DOHH2 (cell line): ENCODE results near the gene SEC23B.

ENCODE experiments used
- H3F3A ChIP-seq: fragments of 200-600 bp; sonication (generic), shearing (Covaris generic); 2 replicates; pipeline ENCODE4 v1.6.0; 2016; ENCODE audit warnings: antibody characterized with exemption, mild to moderate bottlenecking; ENCODE audit not compliant: control insufficient read depth, insufficient read depth
- H3K27ac ChIP-seq: fragments of 200-600 bp; sonication (generic); 2 replicates; pipeline ENCODE4 v1.5.1; 2014; ENCODE audit warnings: low read depth, mild to moderate bottlenecking, low read length, moderate library complexity
- H3K27me3 ChIP-seq: fragments of 200-600 bp; sonication (generic); 2 replicates; pipeline ENCODE4 v1.6.1; 2014; ENCODE audit warnings: mild to moderate bottlenecking, low read length, mixed read lengths; ENCODE audit not compliant: control insufficient read depth
- H3K36me3 ChIP-seq: fragments of 200-600 bp; sonication (generic); 2 replicates; pipeline ENCODE4 v1.6.1; 2014; ENCODE audit warnings: mild to moderate bottlenecking, low read length, moderate library complexity, mixed read lengths; ENCODE audit not compliant: control insufficient read depth
- H3K4me1 ChIP-seq: fragments of 200-600 bp; sonication (generic); 2 replicates; pipeline ENCODE4 v1.6.1; 2014; ENCODE audit warnings: mild to moderate bottlenecking, low read length, mixed read lengths; ENCODE audit not compliant: control insufficient read depth
- H3K4me2 ChIP-seq: fragments of 200-600 bp; sonication (generic); 2 replicates; pipeline ENCODE4 v1.6.0; 2014; ENCODE audit warnings: mild to moderate bottlenecking, low read length, moderate library complexity
- H3K4me3 ChIP-seq: fragments of 200-600 bp; sonication (generic); 2 replicates; pipeline ENCODE4 v1.5.1; 2014; ENCODE audit warnings: mild to moderate bottlenecking, low read length, mixed read lengths
- H3K79me2 ChIP-seq: fragments of 200-600 bp; sonication (generic); 2 replicates; pipeline ENCODE4 v1.6.1; 2014; ENCODE audit warnings: mild to moderate bottlenecking, low read length, mixed read lengths; ENCODE audit not compliant: control insufficient read depth
- H3K9me2 ChIP-seq: fragments of 200-600 bp; sonication (generic); replicated peaks from 2 replicates; pipeline ENCODE4 v1.6.1; 2014; ENCODE audit warnings: mild to moderate bottlenecking, low read length, mixed read lengths; ENCODE audit not compliant: control insufficient read depth
- H3K9me3 ChIP-seq: fragments of 200-600 bp; sonication (generic); 2 replicates; pipeline ENCODE4 v1.6.1; 2014; ENCODE audit warnings: antibody characterized with exemption, low read length, mixed read lengths; ENCODE audit not compliant: control insufficient read depth, insufficient read depth
- H4K20me1 ChIP-seq: fragments of 200-600 bp; sonication (generic); 2 replicates; pipeline ENCODE4 v1.6.0; 2014; ENCODE audit warnings: low read depth, mild to moderate bottlenecking, antibody characterized with exemption, low read length, moderate library complexity; ENCODE audit not compliant: control insufficient read depth, insufficient read depth
- CTCF ChIP-seq: fragments of 200-600 bp; sonication (generic); IDR thresholded peaks from one replicate; pipeline ENCODE4 v1.5.1; 2014; ENCODE audit warnings: antibody characterized with exemption, mild to moderate bottlenecking, low read depth, low read length; ENCODE audit not compliant: poor library complexity, severe bottlenecking
- EZH2phosphoT487 ChIP-seq: fragments of 200-600 bp; sonication (generic); IDR thresholded peaks from 2 replicates; pipeline ENCODE4 v1.6.1; 2017; ENCODE audit warnings: borderline replicate concordance, mild to moderate bottlenecking, antibody characterized with exemption, low read length, moderate library complexity, mixed read lengths

SEC23B gene

DNA sequence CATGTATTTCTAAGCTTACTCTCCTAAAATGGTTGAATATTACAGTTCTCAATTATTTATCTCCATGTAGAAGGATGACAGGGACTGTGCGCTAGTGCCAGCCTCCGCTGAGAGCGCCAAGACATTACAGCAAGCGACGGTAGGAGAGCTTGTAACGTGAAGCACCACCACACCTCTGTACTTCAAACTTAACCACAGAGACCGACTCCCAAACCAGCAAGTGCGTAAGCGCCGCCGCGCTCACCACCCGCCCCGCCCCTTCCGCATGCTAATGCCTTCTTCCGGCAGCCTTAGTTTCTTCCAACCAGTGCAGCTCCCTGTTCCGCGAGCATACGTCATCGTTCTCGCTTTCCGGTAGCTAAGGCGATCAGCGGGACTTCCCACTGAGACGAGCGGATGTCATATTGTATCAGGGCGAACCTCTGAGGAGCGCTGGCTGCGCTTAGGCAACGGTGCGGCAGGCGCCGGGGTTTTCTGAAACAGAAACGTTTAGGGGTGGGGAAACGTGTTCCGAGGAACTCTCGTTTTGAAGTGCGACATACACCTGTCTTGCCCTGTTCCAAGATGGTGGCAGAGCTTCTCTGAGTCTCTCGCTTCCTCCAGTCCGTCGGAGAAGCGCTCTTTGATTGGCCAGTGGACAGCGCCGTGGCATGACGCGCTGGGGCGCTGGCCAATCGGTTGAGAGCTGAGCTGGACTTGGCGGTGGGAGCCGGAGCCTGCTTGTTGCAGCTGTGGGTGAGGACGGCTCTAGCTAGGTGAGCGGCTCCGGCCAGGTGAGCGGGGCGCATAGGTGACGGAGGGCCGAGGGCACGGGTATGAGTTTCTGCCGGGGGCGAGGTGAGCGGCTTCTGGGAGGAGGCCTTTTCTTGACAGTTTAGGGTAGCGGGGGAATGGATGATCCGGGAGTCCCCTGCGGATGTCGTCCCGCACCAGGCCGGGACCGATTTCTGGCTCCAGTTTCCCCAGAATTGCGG is at the start of gene SEC23B:
Gene SEC23B, plus strand, starts transcription at position 723 of the 974 bp plus-strand sequence. CDS start 2,896 bp downstream, outside the sequence.
- Histone ChIP-seq H3K4me3 (peak within 1 kb of the TSS; percentile 89), H3K9me3 (no peaks in the 10 kb centered on the region), H3K27ac (peak within 1 kb of the TSS; percentile 93), H3K9me2 (no peaks in the 10 kb centered on the region), H3K36me3 (peaks cover 38% of the 10 kb centered on the region), H3K79me2 (peaks cover 28% of the 10 kb centered on the region), H3K4me2 (peak within 1 kb of the TSS; percentile 74), H3K27me3 (no peaks in the 10 kb centered on the region), H4K20me1 (no peaks in the 10 kb centered on the region), H3F3A (peaks cover 13% of the 10 kb centered on the region), H3K4me1 (peaks cover 34% of the 10 kb centered on the region)
- TF ChIP-seq EZH2phosphoT487 (no peak), CTCF (no peak)

DNA sequence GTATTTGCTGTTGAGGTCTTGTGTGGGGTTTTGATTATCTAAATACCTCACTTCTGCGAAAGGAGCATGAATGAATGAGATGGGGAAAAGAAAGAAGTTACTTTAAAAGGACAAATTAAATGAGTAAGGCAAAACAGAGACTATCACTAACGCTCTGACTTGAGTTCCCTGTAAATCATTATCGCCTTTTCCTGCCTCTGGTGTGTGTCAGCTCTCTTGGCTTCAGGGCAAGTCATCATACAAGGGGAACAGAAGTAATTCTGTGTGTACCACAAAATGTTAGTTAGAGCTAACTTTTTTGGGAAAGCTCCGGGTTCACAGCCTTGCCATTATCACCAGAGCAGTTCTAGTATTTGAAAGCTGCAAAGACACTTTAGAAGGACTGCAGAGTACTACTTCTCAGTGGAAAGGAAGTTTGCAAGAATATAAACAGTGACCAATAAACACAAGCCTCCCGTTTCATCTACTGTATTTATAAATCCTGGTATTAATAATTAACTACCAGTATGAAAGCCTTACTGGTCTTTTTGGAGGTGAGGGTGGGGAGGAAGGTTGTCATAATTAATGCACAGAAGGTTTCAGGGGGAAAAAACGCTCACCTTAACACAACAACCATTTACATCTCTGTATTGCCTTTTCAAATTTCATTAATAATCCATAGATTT is 42.1 kb upstream of the SEC23B start:
- Histone ChIP-seq H3F3A (peaks cover 10% of the 10 kb centered on the region), H3K4me3 (peak overlapping the region; percentile 100), H3K27ac (no peak overlapping the region), H3K79me2 (peaks cover 35% of the 10 kb centered on the region), H3K4me1 (peaks cover 23% of the 10 kb centered on the region), H3K27me3 (no peaks in the 10 kb centered on the region), H4K20me1 (no peaks in the 10 kb centered on the region), H3K9me3 (no peaks in the 10 kb centered on the region), H3K9me2 (no peaks in the 10 kb centered on the region), H3K4me2 (peak overlapping the region; percentile 78), H3K36me3 (peaks cover 13% of the 10 kb centered on the region; the same call in 1 of the 2 replicates)
- TF ChIP-seq EZH2phosphoT487: no peak
- no peak for TF ChIP-seq CTCF

DNA sequence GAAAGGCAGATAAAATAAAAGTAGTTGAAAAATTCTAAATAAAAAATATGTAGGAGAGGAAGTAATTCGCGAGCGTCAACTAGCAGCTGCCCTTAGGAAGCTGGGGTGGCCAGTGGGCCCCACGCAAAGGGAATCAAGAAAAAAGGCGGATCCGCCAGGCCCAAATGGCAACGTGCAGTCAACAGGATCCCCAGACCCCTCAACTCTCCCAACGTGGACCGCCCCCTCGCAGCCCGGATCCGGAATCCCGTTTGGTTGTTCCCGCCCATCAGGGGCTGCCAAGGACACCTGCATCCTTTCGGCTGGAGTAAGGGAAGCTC is 41.2 kb upstream of the SEC23B start:
- peaks cover 37% of the 10 kb centered on the region for H3K79me2 ChIP-seq
- H3K4me3 ChIP-seq: peak overlapping the region; percentile 100
- H3K27ac ChIP-seq: no peak overlapping the region
- H3K9me3 ChIP-seq: no peaks in the 10 kb centered on the region
- no peaks in the 10 kb centered on the region for H4K20me1 ChIP-seq
- no peak for TF ChIP-seq CTCF
- no peak for TF ChIP-seq EZH2phosphoT487
- no peaks in the 10 kb centered on the region for H3K9me2 ChIP-seq
- peaks cover 23% of the 10 kb centered on the region for H3K4me1 ChIP-seq
- H3K27me3 ChIP-seq: no peaks in the 10 kb centered on the region
- peak overlapping the region; percentile 78 for H3K4me2 ChIP-seq
- H3F3A ChIP-seq: peaks cover 10% of the 10 kb centered on the region
- H3K36me3 ChIP-seq: peaks cover 19% of the 10 kb centered on the region; the same call in 1 of the 2 replicates
